GM18517 (cell line): ENCODE measurements around the gene TRIL.

Experiments used
- ATAC-seq: cut with Tn5 transposase; IDR thresholded peaks from one replicate; pipeline ENCODE4 v1.9.1; 2021; ENCODE audit warnings: mild to moderate bottlenecking, moderate library complexity; ENCODE audit not compliant: unreplicated experiment

The TRIL gene, protein sequence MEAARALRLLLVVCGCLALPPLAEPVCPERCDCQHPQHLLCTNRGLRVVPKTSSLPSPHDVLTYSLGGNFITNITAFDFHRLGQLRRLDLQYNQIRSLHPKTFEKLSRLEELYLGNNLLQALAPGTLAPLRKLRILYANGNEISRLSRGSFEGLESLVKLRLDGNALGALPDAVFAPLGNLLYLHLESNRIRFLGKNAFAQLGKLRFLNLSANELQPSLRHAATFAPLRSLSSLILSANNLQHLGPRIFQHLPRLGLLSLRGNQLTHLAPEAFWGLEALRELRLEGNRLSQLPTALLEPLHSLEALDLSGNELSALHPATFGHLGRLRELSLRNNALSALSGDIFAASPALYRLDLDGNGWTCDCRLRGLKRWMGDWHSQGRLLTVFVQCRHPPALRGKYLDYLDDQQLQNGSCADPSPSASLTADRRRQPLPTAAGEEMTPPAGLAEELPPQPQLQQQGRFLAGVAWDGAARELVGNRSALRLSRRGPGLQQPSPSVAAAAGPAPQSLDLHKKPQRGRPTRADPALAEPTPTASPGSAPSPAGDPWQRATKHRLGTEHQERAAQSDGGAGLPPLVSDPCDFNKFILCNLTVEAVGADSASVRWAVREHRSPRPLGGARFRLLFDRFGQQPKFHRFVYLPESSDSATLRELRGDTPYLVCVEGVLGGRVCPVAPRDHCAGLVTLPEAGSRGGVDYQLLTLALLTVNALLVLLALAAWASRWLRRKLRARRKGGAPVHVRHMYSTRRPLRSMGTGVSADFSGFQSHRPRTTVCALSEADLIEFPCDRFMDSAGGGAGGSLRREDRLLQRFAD

DNA sequence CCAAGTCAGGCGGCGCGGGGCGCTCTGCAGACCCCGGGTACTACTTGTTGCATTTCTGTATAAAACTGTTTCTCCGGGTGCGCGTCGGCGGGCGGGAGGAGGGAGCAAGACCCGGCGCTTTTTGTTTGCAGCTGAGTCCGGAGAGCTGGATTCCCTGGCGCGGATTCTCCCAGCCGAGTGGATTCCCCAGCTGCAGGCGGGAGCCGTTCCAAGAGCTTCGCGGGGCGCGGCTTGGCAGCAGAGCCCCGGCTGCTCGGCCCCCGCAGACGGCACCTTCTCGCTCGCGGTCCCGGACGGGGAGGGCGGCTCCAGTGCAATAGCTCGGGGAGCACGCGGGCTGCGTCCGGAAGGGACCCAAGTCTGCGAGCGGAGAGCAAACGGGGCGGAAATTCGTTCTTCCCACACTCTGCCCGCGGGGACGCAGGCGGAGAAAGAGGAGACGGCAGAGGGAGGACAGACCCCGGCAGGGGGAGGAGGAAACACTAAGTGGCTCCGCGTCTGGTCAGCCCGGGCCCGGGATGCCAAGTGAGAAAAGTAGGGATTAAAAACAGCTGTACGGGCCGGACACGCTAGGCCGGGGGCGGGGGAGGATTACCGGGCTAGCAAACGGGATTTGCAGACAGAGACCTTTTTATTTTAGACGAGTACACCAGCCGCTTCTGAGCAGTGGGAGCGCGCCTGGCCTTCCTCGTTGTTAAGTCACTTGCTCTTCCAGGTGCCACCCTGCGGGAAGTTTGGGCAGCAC, at the start of gene TRIL:
Gene TRIL, minus strand, starts transcription at position 96 of the 745 bp plus-strand sequence. CDS start 284 bp downstream, outside the sequence.
- ATAC-seq: no peak

DNA sequence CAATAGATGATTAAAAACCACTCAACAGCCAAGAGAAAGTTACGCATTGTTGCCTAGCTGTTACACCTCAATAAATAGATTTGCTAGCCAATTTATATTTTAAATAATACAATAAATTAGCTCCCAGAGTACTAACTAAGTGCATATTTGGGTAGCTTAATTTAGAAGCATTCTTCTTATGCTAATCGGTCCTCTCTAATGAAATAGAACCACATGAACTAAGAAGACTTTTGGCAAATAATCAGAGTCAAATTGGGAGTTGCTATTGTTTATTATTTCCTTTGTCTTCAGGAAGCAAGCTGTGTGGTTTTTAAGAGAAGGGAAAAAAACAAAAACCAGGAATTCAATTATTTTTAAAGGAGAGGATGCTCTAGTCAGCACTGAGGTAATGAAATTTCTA, 49.0 kb upstream of the TRIL start:
- no peak for ATAC-seq

- no peak for ATAC-seq
Measured at GRCh38 chr7:29005829-29006228, 47.7 kb upstream of the TRIL start.

- no peak for ATAC-seq
Measured at GRCh38 chr7:29005406-29005805, 47.3 kb upstream of the TRIL start.

DNA sequence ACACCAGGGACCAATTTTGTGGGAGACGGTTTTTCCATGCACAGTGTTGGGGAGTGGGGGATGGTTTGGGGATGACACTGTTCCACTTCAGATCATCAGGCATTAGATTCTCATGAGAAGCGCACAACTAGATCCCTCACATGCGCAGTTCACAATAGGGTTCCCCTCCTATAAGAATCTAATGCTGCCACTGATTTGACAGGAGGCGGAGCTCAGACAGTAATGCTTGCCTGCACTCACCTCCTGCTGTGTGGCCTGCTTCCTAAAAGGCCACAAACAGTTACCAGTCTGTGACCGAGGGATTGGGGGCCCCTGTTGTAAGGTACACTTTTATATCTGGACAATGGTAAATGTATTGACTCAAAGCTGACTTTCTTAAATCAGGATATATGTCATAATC, 45.6 kb upstream of the TRIL start:
- ATAC-seq: no peak

- no peak for ATAC-seq
Measured at GRCh38 chr7:29000717-29001076, 42.6 kb upstream of the TRIL start.

GRCh38 chr7:28999895-29000716, 42.0 kb upstream of the TRIL start:
- ATAC-seq: no peak

- no peak for ATAC-seq
Measured at GRCh38 chr7:28999427-28999826, 41.3 kb upstream of the TRIL start.

DNA sequence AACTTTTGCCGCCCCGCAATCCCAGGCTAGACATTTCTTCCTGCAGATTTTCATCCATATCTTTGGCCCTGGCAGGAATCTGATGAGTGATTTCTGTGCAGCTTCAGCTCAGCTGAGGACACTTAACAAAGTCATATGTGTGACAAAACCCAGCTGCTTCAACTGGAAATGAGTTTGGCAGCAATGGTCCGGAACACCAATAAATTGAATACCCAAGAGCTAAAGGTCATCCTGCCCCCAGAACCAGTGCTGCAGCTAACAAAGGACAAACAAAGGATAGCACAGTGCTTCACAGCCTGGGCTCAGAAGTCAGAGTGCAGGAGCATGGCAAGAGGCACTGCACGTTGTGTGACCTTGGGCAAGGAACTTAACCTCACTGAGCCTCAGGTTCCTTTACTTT, 40.0 kb upstream of the TRIL start:
- ATAC-seq: no peak

DNA sequence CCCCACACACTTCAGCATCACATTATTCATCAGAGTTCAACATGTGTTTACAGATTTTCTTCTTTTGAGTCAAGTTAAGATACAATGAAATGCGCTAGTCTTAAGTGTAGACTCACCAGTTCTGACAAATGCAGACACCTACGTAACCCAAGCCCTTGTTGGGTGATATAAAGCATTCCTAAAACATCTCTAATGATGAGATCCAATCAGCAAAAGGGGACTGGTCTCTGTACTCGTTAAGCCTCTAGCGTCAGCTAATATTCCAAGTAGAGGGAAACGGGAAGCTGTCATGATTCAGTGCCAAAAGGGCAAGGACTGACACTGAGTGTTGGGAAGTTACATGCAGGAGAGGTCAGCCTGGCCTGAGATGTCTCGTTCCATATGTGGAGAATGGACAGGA, 38.7 kb upstream of the TRIL start:
- no peak for ATAC-seq

DNA sequence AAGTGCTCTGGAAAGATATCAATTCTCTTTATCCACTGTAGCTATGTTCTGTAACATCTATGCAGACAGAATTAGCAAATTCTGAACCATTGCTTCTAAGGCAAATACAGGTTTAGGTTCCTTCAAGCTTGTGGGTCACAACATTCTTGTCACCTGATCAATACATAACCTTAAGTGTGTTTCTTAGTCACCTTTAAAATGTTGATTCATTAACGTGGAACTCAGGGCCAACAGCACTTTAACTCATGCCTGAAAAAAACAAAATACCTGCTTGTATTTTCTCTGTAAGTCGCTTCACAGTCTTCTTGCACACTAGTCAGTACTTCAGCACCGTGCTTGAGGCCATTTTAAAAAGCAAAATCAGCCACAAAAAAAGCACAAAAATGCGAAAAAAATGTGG, 35.2 kb upstream of the TRIL start:
- ATAC-seq: no peak

DNA sequence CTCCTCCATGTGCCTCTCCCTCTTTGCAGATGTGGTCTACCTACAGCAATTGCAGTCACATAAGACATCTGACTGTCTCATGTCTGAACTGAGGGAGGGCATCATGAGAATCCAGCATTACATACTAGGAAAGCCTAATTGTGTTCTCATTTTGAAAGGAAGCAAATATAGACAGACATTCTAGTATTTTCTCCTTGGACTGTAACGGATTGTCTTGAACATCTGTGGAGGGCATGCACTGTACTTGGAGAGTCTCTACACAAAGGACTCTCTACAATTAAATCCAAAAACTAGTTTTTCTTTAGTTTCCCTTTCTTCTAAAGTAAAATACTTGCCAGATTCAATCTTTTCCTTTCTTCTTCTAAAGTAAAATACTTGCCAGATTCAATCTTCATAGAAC, 34.7 kb upstream of the TRIL start:
- no peak for ATAC-seq

DNA sequence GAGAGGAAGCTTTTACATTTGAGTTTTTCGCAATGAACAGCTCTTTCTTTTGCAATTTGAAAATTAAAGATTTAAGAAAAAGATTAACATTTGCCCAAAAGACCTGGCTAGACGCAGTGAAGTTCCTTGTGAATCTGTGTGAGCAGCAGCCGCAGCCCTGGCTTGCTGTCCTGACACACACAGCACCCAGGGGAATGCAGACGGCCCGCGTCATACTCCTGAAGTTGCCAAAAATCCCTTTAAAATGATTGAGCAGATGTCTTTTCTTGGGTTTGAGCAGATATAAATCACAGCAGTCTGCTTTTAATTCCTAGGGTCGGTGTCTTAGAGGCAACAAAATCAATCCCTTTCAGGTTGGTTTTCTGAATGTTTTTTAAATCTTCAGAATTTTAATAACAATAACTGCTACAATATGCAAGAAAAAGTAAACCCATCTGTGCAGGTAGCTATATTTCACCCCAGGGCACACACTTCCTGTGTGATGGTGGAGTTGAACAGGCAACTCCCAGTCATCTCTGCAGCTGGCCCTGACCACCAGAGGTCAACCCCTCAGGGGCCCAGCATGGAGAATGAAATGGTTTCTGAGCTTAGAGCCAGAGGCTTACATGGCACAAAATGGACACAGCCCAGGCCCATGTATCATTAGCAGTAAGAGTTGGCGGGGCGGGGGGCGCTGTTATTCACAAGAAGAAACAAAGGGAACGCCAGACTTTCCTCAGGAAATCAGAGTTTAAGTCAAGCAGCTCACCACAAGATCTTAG, 32.2 kb upstream of the TRIL start:
- no peak for ATAC-seq

- no peak for ATAC-seq
Measured at GRCh38 chr7:28989211-28989980, 31.3 kb upstream of the TRIL start.

DNA sequence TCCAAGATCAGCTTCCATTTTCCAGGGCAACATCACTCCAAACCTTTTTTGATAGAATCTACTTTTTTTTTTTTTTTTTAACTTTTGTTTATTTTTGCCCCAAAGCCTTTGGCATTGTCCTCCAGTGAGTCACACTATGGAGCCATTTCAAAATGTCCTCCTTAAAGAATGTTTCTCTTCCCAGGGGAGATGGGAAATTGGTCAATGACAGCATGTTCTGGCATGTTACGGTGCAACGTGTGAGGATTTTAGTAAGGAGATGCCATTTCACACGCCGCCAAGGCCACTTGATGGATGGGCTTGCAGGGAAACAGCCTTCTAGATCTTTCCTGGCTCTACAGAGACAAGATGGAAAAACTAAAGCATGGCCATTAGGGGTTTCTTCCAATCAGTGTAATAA, 30.7 kb upstream of the TRIL start:
- no peak for ATAC-seq

GRCh38 chr7:28988091-28988490, 30.0 kb upstream of the TRIL start:
- no peak for ATAC-seq

GRCh38 chr7:28986765-28987110, 28.6 kb upstream of the TRIL start:
- no peak for ATAC-seq

- no peak for ATAC-seq
Measured at GRCh38 chr7:28986028-28986764, 28.1 kb upstream of the TRIL start.

- no peak for ATAC-seq
Measured at GRCh38 chr7:28984631-28985030, 26.5 kb upstream of the TRIL start.
